Activated effector memory CD4-positive, alpha-beta T cell treated with anti-CD3 and anti-CD28 coated beads, Interleukin-2, amount 50 U/mL, for 16 hours (primary cell): ENCODE measurements around the gene PPP1R3F.

Experiments used
- DNase-seq: peaks from one replicate; pipeline ENCODE4 v3.0.0-alpha.2; 2020

PPP1R3F gene, protein sequence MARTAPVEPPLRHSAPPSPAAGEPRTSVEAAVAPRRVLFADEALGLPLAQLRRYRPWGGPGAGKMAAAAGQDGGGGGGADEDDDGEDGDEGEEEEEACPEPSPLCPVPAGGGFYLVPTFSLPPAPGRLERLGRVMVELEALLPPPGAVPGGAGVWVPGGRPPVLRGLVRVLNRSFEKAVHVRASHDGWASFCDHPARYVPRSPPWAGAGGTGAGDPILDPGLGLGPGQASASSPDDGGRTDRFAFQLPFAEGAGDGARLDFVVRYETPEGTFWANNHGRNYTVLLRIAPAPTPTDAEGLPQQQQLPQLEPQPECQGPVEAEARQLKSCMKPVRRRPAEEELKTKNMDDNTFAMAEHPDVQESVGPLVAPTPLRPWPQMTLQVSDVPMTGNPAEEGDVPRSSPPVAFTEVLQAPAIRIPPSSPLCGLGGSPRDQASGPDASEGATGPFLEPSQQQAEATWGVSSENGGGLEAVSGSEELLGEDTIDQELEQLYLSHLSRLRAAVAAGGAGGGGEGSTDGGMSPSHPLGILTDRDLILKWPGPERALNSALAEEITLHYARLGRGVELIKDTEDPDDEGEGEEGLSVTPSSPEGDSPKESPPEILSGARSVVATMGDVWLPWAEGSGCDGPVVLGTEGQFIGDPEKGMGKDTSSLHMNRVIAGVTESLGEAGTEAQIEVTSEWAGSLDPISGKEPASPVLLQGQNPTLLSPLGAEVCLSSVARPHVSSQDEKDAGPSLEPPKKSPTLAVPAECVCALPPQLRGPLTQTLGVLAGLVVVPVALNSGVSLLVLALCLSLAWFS

DNA sequence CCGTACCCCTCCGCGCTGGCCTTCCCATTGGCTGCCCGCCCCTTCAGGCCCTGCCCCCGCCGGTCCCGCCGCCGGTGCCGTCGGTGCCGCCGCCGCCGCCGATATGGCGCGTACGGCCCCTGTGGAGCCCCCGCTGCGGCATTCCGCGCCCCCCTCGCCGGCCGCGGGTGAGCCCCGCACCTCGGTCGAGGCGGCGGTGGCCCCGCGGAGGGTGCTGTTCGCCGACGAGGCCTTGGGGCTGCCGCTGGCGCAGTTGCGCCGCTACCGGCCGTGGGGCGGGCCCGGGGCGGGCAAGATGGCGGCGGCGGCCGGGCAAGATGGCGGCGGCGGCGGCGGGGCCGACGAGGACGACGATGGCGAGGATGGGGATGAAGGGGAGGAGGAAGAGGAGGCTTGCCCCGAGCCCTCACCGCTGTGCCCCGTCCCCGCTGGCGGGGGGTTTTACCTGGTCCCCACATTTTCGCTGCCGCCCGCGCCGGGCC is at the start of gene PPP1R3F:
TSS of gene PPP1R3F (plus strand) at position 27 of the 482 bp plus-strand sequence. CDS start at position 104, 77 bp downstream.
- DNase-seq, result no peak

DNA sequence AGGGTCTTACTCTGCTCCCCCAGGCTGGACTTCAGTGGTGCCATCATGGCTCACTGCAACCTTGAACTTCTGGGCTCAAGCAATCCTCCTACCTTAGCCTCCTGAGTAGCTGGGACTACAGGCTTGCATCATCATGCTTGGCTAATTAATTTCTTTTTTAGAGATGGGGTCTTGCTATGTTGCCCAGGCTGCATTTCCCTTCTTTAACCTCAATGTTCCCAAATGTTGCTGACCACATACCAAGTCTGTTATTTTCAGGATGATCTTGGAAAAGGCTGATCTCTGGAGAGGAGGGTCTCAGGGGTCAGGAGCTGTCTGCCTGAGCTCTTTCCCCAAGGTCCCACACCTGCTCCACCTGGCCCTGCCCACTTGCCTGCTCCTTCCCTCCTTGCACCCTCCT is 49.5 kb upstream of the PPP1R3F start:
- no peak for DNase-seq

DNA sequence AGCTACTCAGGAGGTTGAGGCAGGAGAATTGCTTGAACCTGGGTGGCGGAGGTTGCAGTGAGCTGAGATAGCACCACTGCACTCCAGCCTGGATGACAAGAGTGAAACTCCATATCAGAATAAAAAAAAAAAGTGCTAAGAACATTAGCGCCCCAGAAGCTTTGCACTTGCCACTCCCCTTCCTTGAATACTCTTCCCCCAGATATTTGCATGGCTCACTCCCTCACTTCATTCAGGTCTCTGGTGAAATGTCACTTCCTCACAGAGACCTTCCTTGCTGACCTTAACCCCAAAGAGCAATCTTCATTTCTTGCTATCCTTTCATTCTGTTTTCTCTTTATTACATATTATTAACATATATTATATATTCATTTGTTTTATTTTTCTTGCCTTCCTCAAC is 47.7 kb upstream of the PPP1R3F start:
- no peak for DNase-seq

DNA sequence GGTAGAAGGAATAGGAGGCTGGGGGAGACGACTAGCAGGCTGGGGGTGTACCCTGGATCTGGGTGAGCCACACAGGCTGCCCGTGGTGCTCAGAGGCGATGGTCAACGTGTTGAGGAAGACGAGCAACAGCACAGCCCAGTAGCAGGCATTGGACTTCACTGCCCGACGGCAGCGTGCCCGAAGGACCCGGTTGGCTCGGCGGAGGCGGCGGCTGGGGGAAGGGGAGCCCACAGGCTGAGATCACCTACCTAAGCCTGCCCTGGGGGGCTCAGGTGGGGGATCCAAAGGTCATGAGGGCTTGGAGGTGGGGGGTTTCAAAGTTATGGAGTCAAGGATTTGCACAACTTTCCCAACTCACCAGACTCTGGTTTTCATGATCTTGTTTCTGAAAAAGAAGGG is 43.7 kb upstream of the PPP1R3F start:
- DNase-seq, result no peak

DNA sequence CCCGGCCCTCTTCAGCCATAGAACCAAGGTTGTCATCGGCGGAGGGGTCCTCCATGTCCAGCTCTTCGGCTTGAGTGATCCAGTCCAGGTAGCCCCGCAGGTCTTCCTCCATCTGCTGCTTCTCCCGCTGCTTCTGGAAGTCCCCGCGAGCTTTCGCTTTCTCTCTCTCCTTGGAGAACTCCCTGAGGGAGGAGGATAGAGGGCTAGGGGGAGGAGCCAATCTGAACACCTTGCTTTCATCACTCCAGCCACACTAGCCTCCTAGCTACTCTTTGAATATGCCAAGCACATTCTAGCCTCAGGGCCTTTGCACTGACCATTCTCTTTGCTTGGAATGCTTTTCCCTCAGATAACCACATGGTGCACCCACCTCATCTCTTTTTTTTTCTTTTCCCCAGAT is 42.6 kb upstream of the PPP1R3F start:
- no peak for DNase-seq

DNA sequence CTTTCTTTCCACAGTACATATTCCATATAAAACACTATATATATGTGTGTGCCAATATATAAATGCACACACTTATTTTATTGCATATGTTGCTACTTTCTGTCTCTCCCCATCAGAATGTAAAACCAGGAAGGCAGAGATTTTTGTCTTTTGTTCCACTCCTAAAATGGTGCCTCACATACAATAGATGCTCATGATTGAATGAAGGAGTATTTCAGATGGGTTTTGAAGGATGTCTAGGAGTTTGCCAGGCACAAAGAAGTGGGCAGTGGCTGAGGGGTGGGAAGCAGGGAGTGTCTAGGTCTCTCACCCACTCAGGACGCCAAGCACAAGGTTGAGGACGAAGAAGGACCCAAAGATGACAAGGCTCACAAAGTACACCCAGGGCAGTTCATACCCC is 41.9 kb upstream of the PPP1R3F start:
- no peak for DNase-seq

DNA sequence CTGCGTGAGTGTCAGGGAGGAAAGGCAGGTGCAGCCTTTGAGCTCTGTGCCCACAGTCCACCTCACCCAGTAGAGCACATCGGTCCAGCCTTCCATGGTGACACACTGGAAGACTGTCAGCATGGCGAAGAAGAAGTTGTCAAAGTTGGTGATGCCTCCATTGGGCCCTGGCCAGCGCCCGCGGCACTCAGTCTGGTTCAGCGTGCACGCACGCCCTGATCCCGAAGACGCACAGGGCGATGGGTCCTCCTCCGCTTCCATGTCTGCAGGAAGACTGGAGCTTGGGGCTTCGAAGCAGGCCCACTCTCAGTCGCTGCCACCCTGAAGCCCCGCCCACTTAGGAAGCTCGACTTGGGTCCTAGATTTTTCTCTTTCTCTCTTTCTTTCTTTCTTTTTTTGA is 41.4 kb upstream of the PPP1R3F start:
- DNase-seq, result no peak

DNA sequence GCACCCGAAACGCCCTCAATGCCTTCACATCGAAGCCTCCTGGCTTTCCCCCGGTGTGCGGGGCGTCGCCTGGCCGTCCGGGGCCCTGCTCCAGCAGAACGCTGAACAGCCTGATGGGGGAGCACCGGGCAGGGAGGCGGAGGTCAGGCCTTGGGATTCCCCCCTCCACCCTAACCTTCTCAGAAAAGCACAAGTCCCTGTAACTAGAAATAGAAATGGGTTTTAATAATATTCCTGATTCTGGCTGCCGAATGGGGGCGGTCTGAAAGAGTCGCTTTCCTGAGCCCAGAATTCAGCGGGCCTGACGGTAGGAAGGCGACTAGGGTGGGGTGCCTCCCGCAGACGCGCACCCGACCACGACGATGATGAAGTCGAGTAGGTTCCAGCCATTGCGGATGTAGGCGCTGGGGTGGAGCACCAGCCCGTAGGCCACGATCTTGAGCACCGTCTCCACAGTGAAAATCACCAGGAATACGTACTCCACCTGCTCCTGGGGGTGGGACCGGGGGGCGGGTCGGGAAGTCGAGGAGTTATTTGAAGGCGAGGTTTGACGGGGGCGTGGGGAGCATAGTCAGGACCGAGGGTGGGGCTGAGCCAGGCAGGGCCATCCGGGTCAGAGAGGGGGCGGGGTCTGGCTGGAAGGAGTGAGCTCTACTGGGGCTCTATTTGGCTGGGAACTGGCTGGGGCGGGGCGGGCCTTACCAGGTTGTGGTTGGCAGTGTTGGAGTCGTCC is 38.9 kb upstream of the PPP1R3F start:
- peak; percentile 82 for DNase-seq

DNA sequence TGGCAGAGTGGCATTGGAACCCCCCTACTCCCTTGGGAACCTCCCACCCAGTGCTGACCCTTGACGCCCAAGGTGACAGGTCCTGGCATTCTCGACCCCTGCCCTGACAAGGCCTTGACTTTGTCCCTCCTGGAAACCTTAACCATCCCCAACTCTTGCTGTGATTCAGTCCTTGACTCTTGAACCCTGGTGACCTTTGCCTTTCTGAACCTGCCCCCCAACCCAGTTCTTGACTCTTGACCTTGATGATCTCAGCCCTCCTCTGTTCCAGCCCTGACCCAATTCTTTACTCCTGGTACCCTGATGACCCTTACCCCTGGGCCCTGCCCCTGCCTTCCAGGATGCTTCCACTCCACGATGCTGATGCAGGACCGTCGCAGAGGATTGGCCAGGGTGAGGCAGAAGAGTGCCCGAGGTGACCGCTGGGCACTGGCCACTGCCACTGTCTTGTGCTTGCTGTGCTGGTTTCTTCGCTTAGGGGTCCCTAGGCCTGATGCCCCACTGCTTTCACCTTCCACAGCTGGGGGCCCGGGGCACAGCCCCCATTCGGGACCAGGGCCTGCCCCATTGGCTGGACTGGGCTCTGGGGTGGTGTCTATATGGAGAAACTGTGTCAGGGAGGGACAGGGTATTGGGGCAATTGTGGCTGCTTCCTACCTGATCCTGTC is 38.1 kb upstream of the PPP1R3F start:
- DNase-seq, result no peak

DNA sequence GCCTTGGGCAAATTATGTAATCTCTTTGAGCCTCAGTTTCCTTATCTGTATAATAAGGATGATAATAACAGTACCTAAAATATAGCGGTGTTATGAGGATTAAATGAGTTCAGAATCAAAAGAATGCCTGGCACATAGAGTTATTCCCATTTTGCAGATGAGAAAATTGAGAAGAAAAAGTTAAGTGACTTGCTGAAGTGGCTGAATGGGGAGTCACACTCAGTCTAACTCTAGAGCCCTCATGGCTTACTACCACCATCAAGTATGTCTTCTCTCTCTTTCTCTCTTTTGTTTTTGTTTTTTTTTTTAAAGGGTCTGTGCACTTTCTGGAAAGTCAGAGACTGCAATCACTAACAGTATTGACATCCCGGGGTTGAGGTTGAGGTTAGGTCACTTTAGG is 37.1 kb upstream of the PPP1R3F start:
- no peak for DNase-seq

DNA sequence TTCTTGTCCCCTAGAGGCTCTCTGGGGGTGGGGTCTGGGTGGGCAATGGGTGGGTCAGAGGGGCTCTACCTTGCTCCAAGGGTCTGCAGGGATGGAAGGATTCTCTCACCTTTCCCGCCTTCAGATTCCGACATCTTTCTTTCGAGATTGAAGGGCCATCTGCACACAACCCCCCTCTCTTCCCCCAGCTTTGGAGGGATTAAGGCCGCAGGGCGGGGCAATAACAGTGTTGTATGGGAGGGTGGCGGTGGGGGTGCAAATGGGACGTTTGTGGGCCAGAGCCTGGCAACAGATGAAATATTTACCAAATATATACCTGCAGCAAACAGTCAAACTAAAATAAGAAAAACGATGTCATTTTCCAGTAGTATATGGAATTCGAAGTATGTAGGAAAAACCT is 36.4 kb upstream of the PPP1R3F start, which contains the start of gene CACNA1F:
TSS of gene CACNA1F (minus strand) at position 165 of the 400 bp plus-strand sequence. CDS start at position 134, 31 bp downstream.
- no peak for DNase-seq

DNA sequence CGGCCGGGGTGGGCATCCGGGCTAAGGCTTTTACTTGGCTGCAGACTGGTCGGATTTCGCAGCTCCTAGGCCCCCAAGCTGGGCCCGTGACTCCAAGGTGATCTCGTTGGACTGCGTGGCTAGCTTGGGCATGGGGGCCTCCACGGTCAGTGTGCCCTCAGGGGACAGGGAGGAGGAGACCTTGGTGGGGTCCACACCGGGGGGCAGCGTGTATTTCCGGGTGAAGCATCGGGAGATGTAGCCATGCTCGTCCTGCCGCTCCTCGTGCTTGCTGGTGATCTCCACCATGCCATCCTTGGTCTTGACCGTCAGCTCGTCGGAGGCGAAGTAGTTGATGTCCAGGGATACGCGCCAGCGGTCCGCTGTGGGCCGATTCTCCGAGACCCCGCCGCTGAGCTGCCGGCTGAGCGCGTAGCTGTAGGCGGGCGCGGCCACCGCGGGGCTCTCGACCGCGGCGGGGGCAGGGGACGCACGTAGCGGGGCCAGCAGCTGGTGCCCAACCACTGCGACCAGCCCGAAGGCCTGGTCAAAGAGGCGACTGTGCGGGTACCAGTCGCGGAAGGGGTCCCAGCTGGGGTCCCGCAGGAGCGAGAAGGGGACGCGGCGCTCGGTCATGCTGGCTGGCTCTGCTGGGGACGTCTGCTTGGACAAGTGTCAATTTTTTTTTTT is 35.6 kb upstream of the PPP1R3F start:
- DNase-seq, result no peak

DNA sequence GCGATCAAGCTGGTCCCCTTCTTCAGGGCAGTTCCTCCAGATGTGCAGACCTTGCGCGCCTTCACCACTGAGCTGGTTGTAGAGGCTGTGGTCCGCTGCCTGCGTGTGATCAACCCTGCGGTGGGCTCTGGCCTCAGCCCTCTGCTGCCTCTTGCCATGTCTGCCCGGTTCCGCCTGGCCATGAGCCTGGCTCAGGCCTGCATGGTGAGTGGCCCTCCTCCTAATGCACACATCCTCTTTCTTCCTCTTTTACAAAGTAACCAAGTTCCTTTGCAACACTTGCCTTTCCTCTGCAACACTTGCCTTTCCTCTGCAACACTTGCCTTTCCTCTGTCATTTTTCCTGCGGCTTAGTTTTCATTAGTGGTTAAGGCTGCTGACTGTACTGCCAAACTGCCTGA is 32.5 kb upstream of the PPP1R3F start:
- DNase-seq, result no peak

DNA sequence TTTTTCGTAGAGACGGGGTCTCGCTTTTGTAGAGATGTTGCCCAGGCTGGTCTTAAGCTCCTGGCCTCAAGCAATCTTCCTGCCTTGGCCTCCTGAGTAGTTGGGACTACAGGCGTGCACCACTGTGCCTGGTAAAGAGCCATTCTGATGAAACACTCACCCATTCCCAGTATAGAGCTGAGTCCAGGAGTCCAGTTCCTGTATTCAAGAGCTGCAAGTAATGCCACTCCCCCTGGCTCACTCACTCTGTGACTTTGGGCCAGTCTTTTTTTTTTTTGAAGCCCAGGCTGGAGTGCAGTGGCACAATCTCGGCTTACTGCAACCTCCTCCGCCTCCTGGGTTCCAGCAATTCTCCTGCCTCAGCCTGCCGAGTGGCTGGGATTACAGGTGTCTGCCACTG is 30.9 kb upstream of the PPP1R3F start:
- DNase-seq, result no peak

DNA sequence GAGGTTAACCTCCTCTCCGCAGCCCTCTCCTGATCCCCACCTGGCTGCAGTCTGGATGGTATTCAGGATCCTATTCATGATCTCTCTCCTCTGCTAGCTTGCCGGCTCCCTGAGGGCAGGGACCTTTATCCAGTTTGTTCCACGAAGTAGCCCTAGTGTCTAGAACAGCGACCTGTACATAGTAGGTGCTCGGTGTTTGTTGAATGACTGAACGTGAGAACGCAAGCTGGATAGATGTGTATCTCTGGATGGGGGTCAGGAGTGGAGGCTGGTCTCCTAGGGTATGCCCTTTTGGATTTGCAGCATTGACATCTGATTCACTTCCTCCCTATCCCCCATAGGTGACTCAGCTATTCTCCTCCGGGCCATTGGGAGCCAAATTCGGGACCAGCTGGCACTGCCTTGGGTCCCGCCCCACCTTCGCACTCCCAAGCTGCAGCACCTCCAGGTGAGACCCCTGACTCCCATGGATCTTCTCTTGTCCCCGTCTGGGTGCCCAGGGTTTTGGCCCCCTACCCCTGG is 27.0 kb upstream of the PPP1R3F start:
- no peak for DNase-seq

DNA sequence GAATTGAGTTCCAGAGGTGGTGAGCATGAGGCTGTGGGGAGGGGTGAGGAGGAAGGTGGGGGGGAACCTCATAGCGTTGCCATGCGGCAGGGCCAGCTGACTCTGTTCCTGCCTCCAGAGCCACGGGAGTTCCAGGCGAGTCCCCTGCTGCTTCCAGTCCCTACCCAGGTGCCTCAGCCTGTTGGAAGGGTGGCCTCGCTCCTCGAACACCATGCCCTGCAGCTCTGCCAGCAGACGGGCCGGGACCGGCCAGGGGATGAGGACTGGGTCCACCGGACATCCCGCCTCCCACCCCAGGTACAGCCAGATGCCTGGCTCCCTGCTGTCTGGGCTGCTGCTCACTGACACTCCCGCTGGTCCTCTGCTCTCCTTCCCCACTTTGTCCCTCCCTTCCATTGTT is 26.4 kb upstream of the PPP1R3F start:
- DNase-seq, result no peak

DNA sequence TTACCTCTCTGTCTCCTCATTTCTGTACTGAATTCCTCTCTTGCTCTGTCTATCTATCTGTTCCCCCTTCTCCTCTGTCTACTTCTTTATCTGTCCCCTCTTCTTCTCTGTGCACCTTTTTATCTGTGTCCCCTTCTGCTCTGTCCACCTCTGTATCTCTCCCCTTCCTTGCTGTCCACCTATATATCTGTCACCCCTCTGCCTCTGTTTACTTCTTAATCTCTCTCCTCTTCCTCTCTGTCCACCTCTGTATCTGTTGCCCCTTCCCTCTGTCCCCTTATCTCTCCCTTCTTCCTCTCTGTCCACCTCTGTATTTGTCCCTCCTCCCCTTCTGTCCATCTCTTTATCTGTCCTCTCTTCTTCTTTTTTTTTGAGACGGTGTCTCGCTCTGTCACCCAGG is 25.4 kb upstream of the PPP1R3F start:
- DNase-seq, result no peak

DNA sequence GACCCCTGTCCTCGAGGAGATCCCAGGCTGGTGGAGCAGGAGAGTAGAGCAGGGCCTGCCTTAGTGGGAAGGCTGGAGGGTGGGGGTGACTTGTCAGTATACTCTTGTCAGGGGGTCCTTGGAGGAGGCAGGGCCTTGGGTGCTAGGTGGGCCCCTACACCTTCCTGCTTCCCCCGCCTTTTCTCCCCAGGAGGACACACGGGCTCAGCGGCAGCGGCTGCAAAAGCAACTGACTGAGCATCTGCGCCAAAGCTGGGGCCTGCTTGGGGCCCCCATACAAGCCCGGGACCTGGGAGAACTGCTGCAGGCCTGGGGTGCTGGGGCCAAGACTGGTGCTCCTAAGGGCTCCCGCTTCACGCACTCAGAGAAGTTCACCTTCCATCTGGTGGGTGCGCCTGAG is 23.1 kb upstream of the PPP1R3F start:
- no peak for DNase-seq

DNA sequence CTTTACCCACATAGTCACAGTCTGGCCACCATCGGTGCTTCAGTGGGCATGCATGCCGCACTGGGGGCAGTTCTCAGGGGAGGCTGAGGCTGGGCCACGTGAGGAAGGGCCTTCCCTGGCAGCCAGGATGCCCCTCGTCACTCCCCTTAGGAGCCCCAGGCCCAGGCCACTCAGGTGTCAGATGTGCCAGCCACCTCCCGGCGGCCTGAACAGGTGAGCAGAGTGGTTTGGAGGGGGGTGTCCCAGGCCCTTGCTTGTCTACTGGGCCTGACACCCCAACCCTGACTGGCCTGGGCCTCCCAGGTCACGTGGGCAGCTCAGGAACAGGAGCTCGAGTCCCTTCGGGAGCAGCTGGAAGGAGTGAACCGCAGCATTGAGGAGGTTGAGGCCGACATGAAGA is 22.2 kb upstream of the PPP1R3F start:
- DNase-seq, result no peak

DNA sequence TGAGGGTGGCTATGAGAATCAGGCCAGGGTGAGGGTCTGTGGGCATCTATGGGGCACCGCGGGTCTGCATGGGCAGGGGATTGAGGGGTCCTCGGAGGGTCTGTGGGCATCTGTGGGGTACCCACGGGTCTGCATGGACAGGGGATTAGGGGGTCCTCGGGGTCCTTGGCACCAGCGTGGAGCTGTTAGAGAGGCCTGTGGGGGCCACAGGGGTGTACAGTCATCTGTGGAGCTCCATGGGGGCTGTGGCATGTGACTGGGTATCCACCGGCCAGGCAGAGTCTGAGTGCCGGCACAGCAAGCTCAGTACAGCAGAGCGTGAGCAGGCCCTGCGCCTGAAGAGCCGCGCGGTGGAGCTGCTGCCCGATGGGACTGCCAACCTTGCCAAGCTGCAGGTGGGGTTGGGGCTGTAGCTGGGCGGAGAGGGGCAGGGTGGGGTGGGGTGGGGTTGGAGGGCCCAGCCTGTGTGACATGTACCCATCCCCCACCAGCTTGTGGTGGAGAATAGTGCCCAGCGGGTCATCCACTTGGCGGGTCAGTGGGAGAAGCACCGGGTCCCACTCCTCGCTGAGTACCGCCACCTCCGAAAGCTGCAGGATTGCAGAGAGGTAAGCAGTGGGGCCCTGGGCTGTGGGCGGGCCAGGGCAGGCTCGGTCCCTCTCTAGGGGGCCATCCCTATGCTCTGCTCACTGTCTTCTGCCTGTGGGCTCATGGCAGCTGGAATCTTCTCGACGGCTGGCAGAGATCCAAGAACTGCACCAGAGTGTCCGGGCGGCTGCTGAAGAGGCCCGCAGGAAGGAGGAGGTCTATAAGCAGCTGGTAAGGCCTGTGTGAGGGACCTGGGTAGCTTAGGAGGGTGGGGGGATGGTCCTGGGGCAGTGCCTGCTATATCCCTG is 21.4 kb upstream of the PPP1R3F start:
- no peak for DNase-seq

DNA sequence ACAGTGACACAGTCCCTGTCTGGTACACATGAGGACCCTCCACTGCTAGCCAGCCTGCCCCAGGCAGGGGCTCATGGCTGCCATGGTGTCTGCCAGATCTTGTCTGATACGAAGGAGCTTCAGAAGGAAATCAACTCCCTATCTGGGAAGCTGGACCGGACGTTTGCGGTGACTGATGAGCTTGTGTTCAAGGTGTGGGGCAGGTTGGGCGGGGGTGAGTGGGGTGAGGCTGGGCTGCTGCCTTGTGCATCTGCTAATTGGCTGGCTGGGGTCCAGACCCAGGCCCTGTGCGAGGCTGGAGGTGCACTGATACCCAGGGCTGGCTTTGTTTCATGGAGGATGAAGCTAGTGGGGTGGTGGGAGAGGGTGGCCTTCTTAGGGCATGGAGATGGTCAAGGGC is 20.5 kb upstream of the PPP1R3F start:
- DNase-seq, result no peak
